Esophagus squamous epithelium (tissue), 4 donors: Measurements from ENCODE around the gene DAPK1.

Experiments
- POLR2A ChIP-seq, 4 donors: fragments of 450-650 bp; IDR thresholded peaks; one replicate each; pipeline ENCODE4 v1.6.1; 2017; ENCODE audit warnings: antibody characterized with exemption in 4 of 4, mild to moderate bottlenecking in 4 of 4, moderate library complexity in 3 of 4
- TF ChIP-seq, protein P1 (sequence below), 6 experiments: fragments of 450-650 bp in 4 of 6; fragments of 200-600 bp in 2 of 6; sonication (generic) in 2 of 6; IDR thresholded peaks; one replicate each; pipeline ENCODE4 v1.5.1; 2016 to 2019; ENCODE audit warnings: antibody characterized with exemption in 6 of 6, mild to moderate bottlenecking in 4 of 6, moderate library complexity in 4 of 6

DNA sequence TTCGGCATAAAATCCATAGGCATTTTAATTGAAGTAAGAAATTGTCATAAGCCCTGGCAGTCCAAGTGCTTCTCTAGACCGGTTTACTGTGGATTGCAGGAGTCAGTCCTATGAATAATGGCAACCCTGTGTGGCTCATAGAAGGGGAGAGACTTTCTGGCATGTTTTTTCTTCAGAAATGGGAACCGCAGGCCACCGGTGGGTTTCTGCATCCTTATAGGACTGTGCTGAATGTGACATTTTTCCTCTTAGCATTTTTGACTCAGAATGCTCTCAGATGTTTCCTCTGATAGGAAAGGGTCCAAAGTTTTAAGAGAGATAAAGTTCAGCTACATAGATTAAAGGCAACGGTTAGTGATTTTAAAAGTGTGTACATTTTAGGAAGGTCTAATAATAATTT is 6.3 kb downstream of the DAPK1 start:
- TF ChIP-seq, protein P1, sequence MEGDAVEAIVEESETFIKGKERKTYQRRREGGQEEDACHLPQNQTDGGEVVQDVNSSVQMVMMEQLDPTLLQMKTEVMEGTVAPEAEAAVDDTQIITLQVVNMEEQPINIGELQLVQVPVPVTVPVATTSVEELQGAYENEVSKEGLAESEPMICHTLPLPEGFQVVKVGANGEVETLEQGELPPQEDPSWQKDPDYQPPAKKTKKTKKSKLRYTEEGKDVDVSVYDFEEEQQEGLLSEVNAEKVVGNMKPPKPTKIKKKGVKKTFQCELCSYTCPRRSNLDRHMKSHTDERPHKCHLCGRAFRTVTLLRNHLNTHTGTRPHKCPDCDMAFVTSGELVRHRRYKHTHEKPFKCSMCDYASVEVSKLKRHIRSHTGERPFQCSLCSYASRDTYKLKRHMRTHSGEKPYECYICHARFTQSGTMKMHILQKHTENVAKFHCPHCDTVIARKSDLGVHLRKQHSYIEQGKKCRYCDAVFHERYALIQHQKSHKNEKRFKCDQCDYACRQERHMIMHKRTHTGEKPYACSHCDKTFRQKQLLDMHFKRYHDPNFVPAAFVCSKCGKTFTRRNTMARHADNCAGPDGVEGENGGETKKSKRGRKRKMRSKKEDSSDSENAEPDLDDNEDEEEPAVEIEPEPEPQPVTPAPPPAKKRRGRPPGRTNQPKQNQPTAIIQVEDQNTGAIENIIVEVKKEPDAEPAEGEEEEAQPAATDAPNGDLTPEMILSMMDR (IDR thresholded peaks at IDR 0.05): no peak
- no peak for TF ChIP-seq POLR2A (IDR thresholded peaks at IDR 0.05)
